ENCODE results near the gene IL4I1. TPM values are rescaled to one million over a fixed set of nuclear protein-coding genes. Genes with fewer than 3 reads are reported as not detected.
A peak's percentile ranks its signal among the peaks of the same experiment; 100 is the strongest.

Gene IL4I1
- total and polyA plus RNA-seq, 12 donors: 0.26 to 26.9 (median 0.57) TPM; not detected in 3

- H3K36me3 ChIP-seq: peaks cover 0 to 16% (median 8%) of the 10 kb centered on the region in 9 donors
- 1% methylated on average over 82 to 98 of the region's 98 CpGs for WGBS, 2 donors
- intact Hi-C loops (cut with DNase I): loop anchor here in 6 of 10 donors (2.0 to 5.0 kb wide), 5 partner anchors 26 to 38 kb away; partner anchors contain the start of genes FUZ (in 3 of the 6), MED25 (in 2 of the 6), AKT1S1 (in 1 of the 6) and TBC1D17 (in 1 of the 6)
These were observed 46.0 kb downstream of the IL4I1 start, which contains the start of gene PTOV1 for GRCh38 chr19:49850487-49851342. Gene PTOV1, plus strand, starts transcription at chr19:49851159.

GRCh38 chr19:49850221-49850486, 46.5 kb downstream of the IL4I1 start:
- peak overlapping the region in 9 of 10 donors; percentile 96 to 100 (median 99) for H3K27ac ChIP-seq
- peaks cover 9 to 49% (median 29%) of the 10 kb centered on the region in 9 donors for H3K4me1 ChIP-seq
- intact Hi-C loops (cut with DNase I): loop anchor here in 6 of 10 donors (2.0 to 5.0 kb wide), 5 partner anchors 27 to 38 kb away; partner anchors contain the start of genes FUZ (in 3 of the 6), MED25 (in 2 of the 6), AKT1S1 (in 1 of the 6) and TBC1D17 (in 1 of the 6)
- ATAC-seq (peak in 4 of 8 donors; percentile 0 to 9 (median 2)), DNase-seq (no peak)
- peaks cover 0 to 11% (median 7%) of the 10 kb centered on the region in 9 donors for H3K36me3 ChIP-seq
- no peak for TF ChIP-seq CTCF (IDR thresholded peaks at IDR 0.05)
- H3K27me3 ChIP-seq: no peaks in the 10 kb centered on the region
- peaks cover 0 to 10% (median 0%) of the 10 kb centered on the region in 11 donors for H3K9me3 ChIP-seq
- WGBS, 2 donors: 49 to 51% methylated on average over 12 of the region's 12 CpGs
- peak overlapping the region; percentile 71 to 100 (median 86) for H3K4me3 ChIP-seq

More at GRCh38 chr19:49850487-49851342, 46.0 kb downstream of the IL4I1 start, which contains the start of gene PTOV1:
- Histone ChIP-seq H3K27me3 (no peaks in the 10 kb centered on the region), H3K9me3 (peaks cover 0 to 10% (median 0%) of the 10 kb centered on the region in 11 donors), H3K4me3 (peak within 1 kb of the TSS; percentile 71 to 100 (median 86)), H3K27ac (peak within 1 kb of the TSS; percentile 96 to 100 (median 99)), H3K4me1 (peaks cover 9 to 49% (median 29%) of the 10 kb centered on the region in 9 donors)
- ATAC-seq (peak; percentile 94 to 98 (median 96)), DNase-seq (peak; percentile 92 to 93)
- no peak for TF ChIP-seq CTCF (IDR thresholded peaks at IDR 0.05)

GRCh38 chr19:49849433-49850220, 47.1 kb downstream of the IL4I1 start:
- peak overlapping the region; percentile 71 to 100 (median 86) for H3K4me3 ChIP-seq
- peak overlapping the region in 9 of 10 donors; percentile 96 to 100 (median 99) for H3K27ac ChIP-seq
- 90 to 91% methylated on average over 15 of the region's 15 CpGs for WGBS, 2 donors
- peaks cover 0 to 6% (median 2%) of the 10 kb centered on the region in 9 donors for H3K36me3 ChIP-seq
- DNase-seq (no peak), ATAC-seq (no peak)
- H3K9me3 ChIP-seq: peaks cover 0 to 10% (median 0%) of the 10 kb centered on the region in 11 donors
- no peaks in the 10 kb centered on the region for H3K27me3 ChIP-seq
- no peak for TF ChIP-seq CTCF (IDR thresholded peaks at IDR 0.05)
- intact Hi-C loops (cut with DNase I): loop anchor here in 6 of 10 donors (2.0 to 5.0 kb wide), 5 partner anchors 27 to 37 kb away; partner anchors contain the start of genes FUZ (in 3 of the 6), MED25 (in 2 of the 6), AKT1S1 (in 1 of the 6) and TBC1D17 (in 1 of the 6)
- H3K4me1 ChIP-seq: peaks cover 9 to 49% (median 28%) of the 10 kb centered on the region in 9 donors

All from heart right ventricle (tissue), 16 donors.